ENCODE measurements around the gene MRPL34.

GRCh38 chr19:17260842-17261325, 44.8 kb upstream of the MRPL34 start:
- no peak for TF ChIP-seq ZNF699 (CRISPR knock-in tag; IDR thresholded peaks at IDR 0.05; ENCODE audit: insufficient replicate concordance)
- peak; percentile 90 to 99 (median 94) for TF ChIP-seq CTCF (IDR thresholded peaks at IDR 0.05 in 2 of 3, conservative IDR thresholded peaks at IDR 0.05 in 1 of 3; ENCODE audit: insufficient read depth in 2 of 3, low read depth in 1 of 3, low read length in 3 of 3)
- peak; percentile 46; the same call in 1 of the 2 replicates for TF ChIP-seq HCFC1 (IDR thresholded peaks at IDR 0.05; ENCODE audit: low read depth, low read length)
- no peak for TF ChIP-seq ZNF644 (tag; IDR thresholded peaks at IDR 0.05; ENCODE audit: low read depth)
- no peak for TF ChIP-seq PML (IDR thresholded peaks at IDR 0.05; ENCODE audit: low read length)

All from K562 (cell line).